Measurements from ENCODE around the gene GALNT17.

DNA sequence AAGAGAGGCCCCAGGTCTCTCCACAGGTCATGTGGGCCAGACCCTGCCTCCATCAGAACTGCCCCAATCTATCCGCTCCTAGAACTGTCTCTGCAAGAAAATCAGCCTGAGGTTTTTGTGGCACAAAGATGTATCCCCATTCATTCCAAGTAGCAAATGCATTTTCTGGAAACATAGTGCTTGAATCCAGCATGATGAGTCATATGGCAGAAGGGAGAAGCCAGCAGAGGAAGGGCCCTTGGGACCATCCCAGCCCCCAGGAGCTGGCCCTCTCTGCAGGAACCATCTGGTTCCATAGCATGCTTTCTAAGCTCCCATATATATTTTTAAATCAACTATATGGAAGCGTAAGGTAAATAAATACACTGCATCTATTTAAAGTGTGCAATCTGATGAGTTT, 563.2 kb downstream of the GALNT17 start:
- TF ChIP-seq YY1 (IDR thresholded peaks at IDR 0.05; ENCODE audit: insufficient read depth, insufficient read length) (no peak), SUZ12 (IDR thresholded peaks at IDR 0.05; ENCODE audit: extremely low read depth, insufficient read depth, insufficient read length) (no peak)
